Stimulated activated CD8-positive, alpha-beta memory T cell treated with anti-CD3 and anti-CD28 coated beads, Interleukin-7, amount 100 ng/mL, for 4 hours (primary cell): Measurements from ENCODE around the gene EIF4B.

Experiments used
- DNase-seq, 2 donors: peaks; one replicate each; pipeline ENCODE4 v3.0.0-alpha.2; 2020; ENCODE audit warnings: low read depth in 2 of 2

Gene EIF4B

GRCh38 chr12:53068811-53069585, 62.7 kb downstream of the EIF4B start:
- DNase-seq: no peak

DNA sequence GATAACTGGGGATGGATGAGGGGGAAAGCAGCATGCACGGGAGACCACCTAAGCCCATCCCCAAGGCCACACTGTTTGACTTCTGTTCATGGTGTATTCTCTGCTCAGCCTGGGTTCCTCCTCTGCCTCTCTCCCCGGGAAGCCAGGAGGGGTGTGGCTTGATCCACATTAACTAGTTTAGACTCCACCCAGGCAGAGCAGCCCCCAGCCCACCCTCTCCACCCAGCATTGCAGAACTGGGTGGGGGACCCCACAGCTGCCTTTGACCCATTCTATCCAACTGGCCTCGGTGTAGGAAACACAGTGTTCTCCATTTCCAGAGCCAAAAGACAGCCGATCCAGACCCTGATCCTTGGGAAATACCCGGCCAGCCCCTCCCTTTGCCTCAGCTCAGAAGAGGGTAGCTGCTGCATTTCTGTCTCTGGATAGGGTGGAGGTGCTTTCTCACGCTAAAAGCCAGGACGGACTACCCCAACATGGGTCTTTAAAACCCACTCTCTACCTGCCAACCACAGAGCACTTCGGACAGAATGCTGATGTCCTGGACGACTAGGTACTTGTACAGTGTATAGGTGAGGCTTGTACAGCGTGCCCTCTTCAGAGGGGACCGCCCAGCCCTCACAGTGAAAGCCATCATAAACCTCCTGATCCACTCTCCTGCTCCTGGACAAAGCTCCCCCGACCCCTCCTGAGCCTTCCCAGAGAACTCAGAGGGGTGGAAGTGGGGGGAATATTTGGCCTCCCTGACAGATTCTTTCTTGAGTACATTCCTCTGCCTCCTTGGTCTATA, 63.6 kb downstream of the EIF4B start:
- no peak for DNase-seq

GRCh38 chr12:53070877-53071492, 64.7 kb downstream of the EIF4B start:
- DNase-seq: no peak

DNA sequence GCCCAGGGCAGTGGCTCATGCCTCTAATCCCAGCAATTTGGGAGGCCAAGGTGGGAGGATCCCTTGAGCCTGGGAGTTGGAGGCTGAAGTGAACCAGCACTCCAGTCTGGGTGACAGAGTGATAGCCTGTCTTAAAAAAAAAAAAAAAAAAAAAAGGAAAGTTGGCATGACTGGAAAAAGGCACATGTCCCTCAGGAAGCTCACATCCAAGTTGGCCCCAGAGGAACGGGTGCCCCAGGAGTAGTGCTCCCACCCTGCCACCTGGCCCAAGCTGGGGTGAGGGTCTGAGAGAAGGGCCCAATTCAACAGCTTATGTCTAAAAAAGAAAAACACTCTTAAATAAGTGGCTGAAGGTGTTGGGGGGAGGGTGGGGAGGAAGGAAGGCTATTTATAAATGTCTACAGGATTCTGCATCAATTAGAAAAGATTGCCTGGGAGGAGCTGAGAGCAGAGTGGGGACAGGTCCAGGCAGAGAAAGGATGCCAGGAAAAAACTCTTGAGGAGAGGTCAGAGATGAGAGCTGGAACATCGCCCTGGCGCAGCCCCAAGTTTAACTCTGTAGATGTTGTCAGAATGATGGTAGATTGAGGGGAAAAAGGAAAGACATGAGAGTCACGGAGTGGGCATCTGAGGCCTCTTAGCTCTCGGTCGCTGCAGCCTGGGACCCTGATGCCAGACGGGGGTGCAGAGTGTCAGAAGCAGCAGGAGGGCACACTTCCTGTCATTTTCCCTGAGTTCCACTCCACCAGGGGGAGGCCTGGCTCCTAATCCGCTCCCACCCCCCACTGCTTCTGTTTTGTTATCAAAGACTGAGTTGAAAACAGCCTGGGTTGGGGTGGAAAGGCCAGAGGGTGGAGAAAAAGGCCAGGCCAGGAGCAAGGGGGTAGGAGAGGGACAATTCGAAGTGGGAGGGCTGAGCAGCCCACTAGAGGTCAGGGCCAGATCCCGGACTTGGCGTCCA, 65.6 kb downstream of the EIF4B start:
- DNase-seq: no peak

- DNase-seq: no peak
Observed at GRCh38 chr12:53073881-53074280, 67.6 kb downstream of the EIF4B start.

DNA sequence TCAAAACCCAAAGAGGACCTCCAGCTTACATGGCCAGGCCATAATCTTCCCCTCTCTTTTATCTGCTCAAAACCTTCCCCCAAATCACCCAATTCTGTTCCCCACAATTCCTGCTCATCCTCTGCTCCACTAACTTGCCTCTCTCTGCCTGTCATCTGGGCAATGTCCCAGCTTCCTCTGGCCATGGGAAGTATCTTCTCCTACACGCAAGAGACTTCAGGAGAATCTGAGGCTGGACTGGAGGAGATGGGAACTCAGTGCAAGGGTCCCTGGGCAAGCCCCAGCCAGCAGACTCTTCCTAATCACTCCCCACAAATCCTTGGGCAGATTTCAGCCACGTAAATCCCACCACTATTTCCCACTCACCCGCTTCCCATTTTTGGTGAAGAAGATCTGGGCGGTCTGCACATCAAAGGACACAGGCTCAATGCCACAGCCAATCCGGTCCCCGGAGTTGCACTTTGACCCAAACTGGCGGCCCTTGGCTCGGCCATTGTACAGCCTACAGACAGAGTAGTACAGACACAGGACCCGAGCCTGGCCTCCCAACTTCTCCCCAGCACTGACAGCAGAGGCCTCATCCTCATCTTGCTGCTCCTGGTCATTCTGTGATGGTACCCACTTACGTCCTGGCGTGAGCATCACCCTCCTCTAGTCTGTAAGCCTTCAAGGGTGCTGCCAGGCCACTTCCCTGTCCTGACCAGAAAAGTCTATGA, 68.2 kb downstream of the EIF4B start:
- no peak for DNase-seq

DNA sequence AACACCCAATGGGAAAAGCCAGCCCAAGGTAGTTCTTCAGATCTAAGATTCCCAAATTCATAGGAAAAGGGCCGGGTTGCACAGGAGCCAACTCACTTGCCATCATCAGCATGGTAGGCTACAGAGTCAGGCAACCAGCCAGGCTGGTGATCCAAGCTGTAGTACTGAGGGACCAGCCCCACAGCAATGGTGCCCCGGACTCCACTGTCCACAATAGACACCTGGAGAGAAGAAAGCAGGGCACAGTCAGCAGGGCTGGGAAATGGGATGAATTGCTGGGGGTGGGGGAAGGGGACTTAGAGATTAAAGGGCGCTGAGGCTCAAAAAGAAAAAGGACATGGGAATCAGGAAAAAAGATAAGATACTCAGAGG, 68.7 kb downstream of the EIF4B start:
- no peak for DNase-seq

DNA sequence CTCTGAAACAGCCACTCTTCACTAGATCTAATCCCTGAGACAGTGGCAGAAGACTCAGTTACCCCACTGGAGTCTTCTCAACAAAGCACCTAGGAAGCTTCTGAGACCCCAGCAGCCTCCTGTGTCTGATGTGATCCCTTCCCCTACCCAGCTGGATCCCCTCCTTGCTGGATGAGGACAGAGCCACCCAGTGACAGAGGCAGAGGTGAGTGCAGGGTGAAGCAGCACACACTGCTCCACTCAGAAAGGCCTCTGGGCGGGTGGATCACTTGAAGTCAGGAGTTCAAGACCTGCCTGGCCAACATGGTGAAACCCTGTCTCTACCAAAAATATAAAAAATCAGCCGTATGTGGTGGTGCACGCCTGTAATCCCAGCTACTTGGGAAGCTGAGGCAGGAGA, 70.2 kb downstream of the EIF4B start:
- DNase-seq: no peak

DNA sequence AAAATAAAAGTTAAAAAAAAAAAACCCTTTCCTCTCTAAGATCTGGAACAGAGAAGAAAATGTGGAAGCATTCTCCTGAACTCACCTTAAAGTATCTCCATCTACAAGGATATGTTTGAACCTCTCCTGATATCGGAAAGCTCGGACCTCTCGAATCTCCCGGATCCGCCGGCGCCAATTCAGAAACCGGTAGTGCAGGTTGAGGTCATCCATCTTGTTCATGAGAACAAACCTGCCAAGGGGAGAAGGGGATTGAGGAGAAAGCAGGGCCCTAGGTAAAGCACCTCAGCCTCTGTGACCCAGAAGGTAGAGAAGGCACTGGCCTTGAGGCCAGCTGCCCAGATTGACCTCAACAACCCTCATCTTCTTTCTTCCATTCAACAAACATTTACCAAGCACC, 70.8 kb downstream of the EIF4B start:
- DNase-seq: no peak

DNA sequence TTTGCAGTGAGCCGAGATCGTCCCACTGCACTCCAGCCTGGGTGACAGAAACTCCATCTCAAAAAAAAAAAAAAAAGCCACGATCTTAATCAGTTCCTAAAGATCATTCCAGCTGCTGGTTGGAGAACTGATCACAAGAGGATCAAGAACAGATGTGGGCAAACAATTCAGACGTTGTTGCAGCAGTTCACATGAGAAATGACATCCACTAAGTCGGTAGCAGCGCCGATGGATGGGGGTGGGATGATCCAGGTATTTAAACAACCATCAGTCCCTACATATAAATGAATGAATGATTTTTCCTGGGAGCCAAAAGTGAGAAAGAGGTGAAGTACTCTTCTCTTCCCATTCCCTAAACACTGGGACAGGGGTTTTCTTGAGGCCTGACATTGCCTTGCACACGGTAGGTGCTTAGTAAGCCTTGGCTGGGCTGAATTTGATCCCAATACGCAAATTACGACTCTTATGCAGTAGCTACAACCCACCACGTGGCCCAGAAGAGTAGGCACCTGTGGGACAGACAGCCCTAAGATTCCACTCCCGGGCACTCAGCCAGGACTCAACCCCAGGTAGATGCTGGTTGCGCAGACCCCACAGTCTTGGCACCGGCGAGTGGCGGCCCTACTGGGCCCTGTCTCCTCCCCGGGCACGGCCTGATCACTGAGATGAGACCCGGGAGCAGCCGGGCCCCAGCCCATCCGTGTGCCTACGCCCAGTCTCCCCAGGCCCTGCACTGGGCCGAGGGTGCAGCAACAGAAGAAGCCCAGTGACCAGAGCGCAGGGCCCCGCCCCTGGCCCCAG, 72.4 kb downstream of the EIF4B start:
- DNase-seq: peak in 1 of 2 donors; percentile 33

GRCh38 chr12:53079226-53080117, 73.2 kb downstream of the EIF4B start, which contains the start of gene SPRYD3:
Gene SPRYD3 (minus strand): TSS chr12:53079390. CDS start chr12:53079333, 57 bp downstream.
- peak; percentile 92 to 93 for DNase-seq

DNA sequence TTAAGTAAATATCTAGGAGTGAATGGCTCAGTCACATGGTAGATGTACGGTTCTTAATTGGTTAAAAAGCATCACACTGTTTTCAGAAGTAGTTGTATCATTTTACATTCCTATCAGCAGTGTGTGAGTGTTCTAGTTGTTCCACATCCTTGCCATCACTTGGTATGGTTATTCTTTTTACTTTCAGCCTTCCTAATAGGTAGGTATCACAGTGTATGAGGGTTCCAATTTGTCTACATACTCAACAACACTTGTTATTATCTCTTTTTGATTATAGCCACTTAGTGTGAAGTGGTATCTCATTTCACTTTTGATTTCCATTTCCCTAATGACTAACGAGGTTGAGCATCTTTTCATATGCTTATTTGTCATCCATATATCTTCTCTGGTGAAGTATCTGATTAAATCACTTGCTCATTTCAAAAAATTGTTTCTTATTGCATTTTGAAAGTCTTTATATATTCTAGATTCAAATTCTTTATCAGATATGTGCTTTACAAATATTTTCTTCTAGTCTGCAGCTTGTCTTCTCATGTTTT, 76.5 kb downstream of the EIF4B start:
- DNase-seq: no peak

DNA sequence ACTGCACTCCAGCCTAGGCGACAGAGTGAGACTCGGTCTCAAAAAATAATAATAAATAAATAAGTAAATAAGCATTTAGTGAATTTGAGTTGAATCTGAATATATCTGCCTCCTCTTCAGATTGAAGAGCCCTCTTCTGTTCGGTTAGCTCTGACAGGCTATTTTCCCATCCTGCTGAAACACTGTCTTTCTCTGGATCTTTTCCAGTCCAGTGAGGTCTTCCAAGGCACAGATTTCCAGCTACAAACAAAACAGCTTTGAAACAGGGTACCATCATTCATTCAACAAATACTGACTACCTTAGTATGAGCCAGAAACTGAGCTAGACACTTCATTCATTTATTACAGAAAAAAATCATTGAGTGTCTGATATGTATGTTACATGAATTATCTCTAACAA, 80.1 kb downstream of the EIF4B start:
- no peak for DNase-seq

DNA sequence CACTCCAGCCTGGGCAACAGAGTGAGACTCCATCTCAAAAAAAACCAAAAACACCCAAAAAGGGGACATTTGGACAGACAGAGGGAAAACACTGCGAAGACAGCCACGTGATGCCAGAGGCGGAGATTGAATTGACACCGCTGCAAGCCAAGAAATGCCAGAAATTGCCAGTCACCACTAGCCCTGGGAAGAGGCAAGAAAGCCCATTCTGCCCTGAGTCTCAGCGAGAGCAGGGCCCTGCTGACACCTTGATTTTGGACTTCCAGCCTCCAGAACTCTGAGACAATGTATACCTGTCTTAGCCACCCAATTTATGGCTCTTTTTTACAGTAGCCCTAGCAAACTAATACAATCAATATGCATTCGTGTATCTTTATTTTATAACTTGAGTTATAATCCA, 83.8 kb downstream of the EIF4B start:
- no peak for DNase-seq

DNA sequence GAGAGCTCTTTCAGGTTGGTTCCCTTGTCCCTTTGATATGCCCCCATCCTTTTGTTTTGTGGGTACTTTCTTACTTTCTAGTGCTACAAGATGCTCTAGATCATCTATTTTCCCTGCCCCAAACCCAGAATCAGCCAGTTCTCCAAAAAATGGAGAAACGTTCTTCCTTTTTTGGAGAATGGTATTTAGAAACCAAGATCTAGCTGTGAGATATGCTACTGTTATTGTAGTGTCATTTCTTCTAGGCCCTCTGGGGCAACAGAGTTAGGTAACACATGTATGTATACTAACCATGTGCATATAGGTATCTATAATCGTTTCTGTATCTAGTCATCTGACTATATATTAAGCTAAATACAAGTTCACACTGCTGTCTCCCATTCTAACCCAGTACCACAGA, 84.3 kb downstream of the EIF4B start:
- no peak for DNase-seq

- DNase-seq: no peak
Observed at GRCh38 chr12:53091756-53092155, 85.5 kb downstream of the EIF4B start.
